Loucy (cell line): ENCODE measurements around the gene TESMIN.

Experiments
- EZH2phosphoT487 ChIP-seq: fragments of 200-600 bp; IDR thresholded peaks from 2 replicates; pipeline ENCODE4 v1.6.1; 2018; ENCODE audit warnings: antibody characterized with exemption, mild to moderate bottlenecking, moderate library complexity, borderline replicate concordance
- TF ChIP-seq, protein P1 (sequence below): fragments of 200-600 bp; sonication (generic); conservative IDR thresholded peaks from 2 replicates; pipeline ENCODE4 v1.5.1; 2014; ENCODE audit warnings: mild to moderate bottlenecking, antibody characterized with exemption, low read length

DNA sequence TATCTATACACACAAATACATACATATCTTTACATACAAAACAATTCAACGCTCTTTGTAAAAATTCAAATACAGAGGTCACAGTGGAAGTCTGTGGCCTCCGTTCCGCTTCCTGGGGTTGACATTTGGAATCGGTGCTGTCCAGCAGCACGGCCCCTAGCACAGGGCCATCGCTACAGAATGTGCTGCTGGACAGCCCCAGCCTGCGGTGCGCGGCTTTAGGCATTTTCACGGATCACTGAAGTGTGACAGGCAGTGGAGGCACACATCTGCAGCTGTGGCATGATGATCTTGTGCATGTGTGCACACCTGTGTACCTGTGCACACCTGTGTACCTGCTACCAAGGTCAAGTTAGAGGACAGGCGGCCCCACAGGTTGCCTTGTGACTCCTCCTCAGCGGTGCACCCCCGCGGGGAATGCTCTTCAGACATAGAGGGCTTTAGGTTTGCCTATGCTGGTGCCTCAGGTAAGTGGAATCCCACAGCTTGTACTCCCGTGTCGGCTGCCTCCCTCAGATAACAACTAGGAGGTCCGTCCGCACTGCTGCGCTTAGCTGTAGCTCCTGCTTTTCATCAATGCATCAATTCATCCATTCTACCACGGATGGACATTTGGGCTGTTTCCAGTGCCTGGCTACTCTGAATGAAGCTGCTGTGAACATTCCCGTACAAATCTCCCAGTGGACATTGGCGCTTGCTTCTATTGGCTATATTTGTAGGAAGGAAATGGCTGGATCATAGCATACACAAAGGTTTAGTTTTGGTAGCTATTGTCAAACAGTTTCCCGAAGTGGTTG is 37.1 kb downstream of the TESMIN start:
- TF ChIP-seq, protein P1, sequence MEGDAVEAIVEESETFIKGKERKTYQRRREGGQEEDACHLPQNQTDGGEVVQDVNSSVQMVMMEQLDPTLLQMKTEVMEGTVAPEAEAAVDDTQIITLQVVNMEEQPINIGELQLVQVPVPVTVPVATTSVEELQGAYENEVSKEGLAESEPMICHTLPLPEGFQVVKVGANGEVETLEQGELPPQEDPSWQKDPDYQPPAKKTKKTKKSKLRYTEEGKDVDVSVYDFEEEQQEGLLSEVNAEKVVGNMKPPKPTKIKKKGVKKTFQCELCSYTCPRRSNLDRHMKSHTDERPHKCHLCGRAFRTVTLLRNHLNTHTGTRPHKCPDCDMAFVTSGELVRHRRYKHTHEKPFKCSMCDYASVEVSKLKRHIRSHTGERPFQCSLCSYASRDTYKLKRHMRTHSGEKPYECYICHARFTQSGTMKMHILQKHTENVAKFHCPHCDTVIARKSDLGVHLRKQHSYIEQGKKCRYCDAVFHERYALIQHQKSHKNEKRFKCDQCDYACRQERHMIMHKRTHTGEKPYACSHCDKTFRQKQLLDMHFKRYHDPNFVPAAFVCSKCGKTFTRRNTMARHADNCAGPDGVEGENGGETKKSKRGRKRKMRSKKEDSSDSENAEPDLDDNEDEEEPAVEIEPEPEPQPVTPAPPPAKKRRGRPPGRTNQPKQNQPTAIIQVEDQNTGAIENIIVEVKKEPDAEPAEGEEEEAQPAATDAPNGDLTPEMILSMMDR, result no peak
- no peak for TF ChIP-seq EZH2phosphoT487
